ENCODE data around the gene ZBTB43. TPM values are rescaled to one million over a fixed set of nuclear protein-coding genes. Genes with fewer than 3 reads are reported as not detected.
"Not testable (repeated sequence)": the region's sequence is repeated elsewhere in the genome, so short reads cannot be mapped to it uniquely, and the experiment has no call there.

The ZBTB43 gene
- total and polyA plus RNA-seq, 5 donors from 2014 or later: 4.5 to 38.0 (median 7.1) TPM

GRCh38 chr9:126806336-126806735, 1.5 kb downstream of the ZBTB43 start:
- Histone ChIP-seq H3K27ac (ENCODE audit: insufficient read depth, low read length, poor library complexity, severe bottlenecking) (peak overlapping the region; percentile 84), H3K9me3 (ENCODE audit: control insufficient read depth in 2 of 2, low read length in 2 of 2) (no peaks in the 10 kb centered on the region), H3K4me1 (ENCODE audit: control insufficient read depth, insufficient read depth, low read length, poor library complexity, severe bottlenecking) (peaks cover 18% of the 10 kb centered on the region), H3K27me3 (ENCODE audit: control insufficient read depth, insufficient read depth, low read length) (peaks cover 2% of the 10 kb centered on the region), H3K36me3 (ENCODE audit: control insufficient read depth, insufficient read depth, low read length) (peaks cover 9% of the 10 kb centered on the region), H3K4me3 (ENCODE audit: low read depth, low read length) (peak overlapping the region; percentile 93)
- Mint-ChIP-seq H3K9me3 (peaks cover 0 to 5% (median 2%) of the 10 kb centered on the region in 7 donors), H3K27ac (peak overlapping the region in 2 of 3 donors; percentile 93 to 97), H3K27me3 (peaks cover 16% of the 10 kb centered on the region), H3K36me3 (peaks cover 11% of the 10 kb centered on the region), H3K4me1 (peaks cover 27 to 49% (median 37%) of the 10 kb centered on the region in 4 donors), H3K4me3 (peak overlapping the region; percentile 91 to 97 (median 94))
- DNase-seq (no peak), ATAC-seq (ENCODE audit: low read depth in 2 of 2) (no peak)

GRCh38 chr9:126809068-126809467, 4.2 kb downstream of the ZBTB43 start:
- Histone ChIP-seq H3K4me3 (ENCODE audit: low read depth, low read length) (no peak overlapping the region), H3K27me3 (ENCODE audit: control insufficient read depth, insufficient read depth, low read length) (no peaks in the 10 kb centered on the region), H3K9me3 (ENCODE audit: control insufficient read depth in 2 of 2, low read length in 2 of 2) (no peaks in the 10 kb centered on the region), H3K4me1 (ENCODE audit: control insufficient read depth, insufficient read depth, low read length, poor library complexity, severe bottlenecking) (peaks cover 18% of the 10 kb centered on the region), H3K27ac (ENCODE audit: insufficient read depth, low read length, poor library complexity, severe bottlenecking) (no peak overlapping the region), H3K36me3 (ENCODE audit: control insufficient read depth, insufficient read depth, low read length) (peaks cover 23% of the 10 kb centered on the region)
- Mint-ChIP-seq H3K9me3 (peaks cover 0 to 2% (median 0%) of the 10 kb centered on the region in 7 donors), H3K4me3 (peak overlapping the region in 1 of 4 donors; percentile 15), H3K27ac (no peak overlapping the region), H3K27me3 (peaks cover 10% of the 10 kb centered on the region), H3K4me1 (peaks cover 32 to 57% (median 48%) of the 10 kb centered on the region in 4 donors), H3K36me3 (peaks cover 29% of the 10 kb centered on the region)
- ATAC-seq (ENCODE audit: low read depth in 2 of 2) (no peak), DNase-seq (no peak)

- H3K27ac ChIP-seq (ENCODE audit: insufficient read depth, low read length, poor library complexity, severe bottlenecking); DNase-seq; H3K27ac Mint-ChIP-seq; H3K27me3 Mint-ChIP-seq; H3K4me3 ChIP-seq (ENCODE audit: low read depth, low read length); H3K27me3 ChIP-seq (ENCODE audit: control insufficient read depth, insufficient read depth, low read length); H3K9me3 Mint-ChIP-seq; H3K9me3 ChIP-seq (ENCODE audit: control insufficient read depth in 2 of 2, low read length in 2 of 2); H3K4me3 Mint-ChIP-seq; ATAC-seq (ENCODE audit: low read depth in 2 of 2): not testable (repeated sequence)
- Histone ChIP-seq H3K4me1 (ENCODE audit: control insufficient read depth, insufficient read depth, low read length, poor library complexity, severe bottlenecking) (peaks cover 18% of the 10 kb centered on the region), H3K36me3 (ENCODE audit: control insufficient read depth, insufficient read depth, low read length) (peaks cover 27% of the 10 kb centered on the region)
- Mint-ChIP-seq H3K36me3 (peaks cover 34% of the 10 kb centered on the region), H3K4me1 (peaks cover 32 to 53% (median 41%) of the 10 kb centered on the region in 4 donors)
Observed at GRCh38 chr9:126810221-126810620, 5.4 kb downstream of the ZBTB43 start.

GRCh38 chr9:126813072-126813471, 8.2 kb downstream of the ZBTB43 start:
- Histone ChIP-seq H3K4me1 (ENCODE audit: control insufficient read depth, insufficient read depth, low read length, poor library complexity, severe bottlenecking) (no peaks in the 10 kb centered on the region), H3K9me3 (ENCODE audit: control insufficient read depth in 2 of 2, low read length in 2 of 2) (peaks cover 0 to 9% of the 10 kb centered on the region in 2 experiments), H3K4me3 (ENCODE audit: low read depth, low read length) (no peak overlapping the region), H3K36me3 (ENCODE audit: control insufficient read depth, insufficient read depth, low read length) (peaks cover 51% of the 10 kb centered on the region), H3K27me3 (ENCODE audit: control insufficient read depth, insufficient read depth, low read length) (no peaks in the 10 kb centered on the region), H3K27ac (ENCODE audit: insufficient read depth, low read length, poor library complexity, severe bottlenecking) (no peak overlapping the region)
- peaks cover 0 to 14% (median 4%) of the 10 kb centered on the region in 7 donors for H3K9me3 Mint-ChIP-seq
- H3K27ac Mint-ChIP-seq: no peak overlapping the region
- ATAC-seq (ENCODE audit: low read depth in 2 of 2) (no peak), DNase-seq (no peak)
- H3K4me3 Mint-ChIP-seq: peak overlapping the region in 1 of 4 donors; percentile 59
- H3K27me3 Mint-ChIP-seq: no peaks in the 10 kb centered on the region
- H3K4me1 Mint-ChIP-seq: peaks cover 19 to 41% (median 21%) of the 10 kb centered on the region in 4 donors
- peaks cover 47% of the 10 kb centered on the region for H3K36me3 Mint-ChIP-seq

GRCh38 chr9:126814091-126814490, 9.3 kb downstream of the ZBTB43 start:
- ATAC-seq (ENCODE audit: low read depth in 2 of 2) (no peak), DNase-seq (no peak)
- no peak overlapping the region for H3K4me3 ChIP-seq (ENCODE audit: low read depth, low read length)
- no peaks in the 10 kb centered on the region for H3K27me3 ChIP-seq (ENCODE audit: control insufficient read depth, insufficient read depth, low read length)
- Mint-ChIP-seq H3K9me3 (peaks cover 0 to 20% (median 8%) of the 10 kb centered on the region in 7 donors), H3K4me1 (peaks cover 18 to 41% (median 21%) of the 10 kb centered on the region in 4 donors), H3K4me3 (no peak overlapping the region), H3K27ac (no peak overlapping the region), H3K36me3 (peaks cover 56% of the 10 kb centered on the region), H3K27me3 (no peaks in the 10 kb centered on the region)
- peaks cover 5 to 16% of the 10 kb centered on the region in 2 experiments for H3K9me3 ChIP-seq (ENCODE audit: control insufficient read depth in 2 of 2, low read length in 2 of 2)
- no peaks in the 10 kb centered on the region for H3K4me1 ChIP-seq (ENCODE audit: control insufficient read depth, insufficient read depth, low read length, poor library complexity, severe bottlenecking)
- peaks cover 55% of the 10 kb centered on the region for H3K36me3 ChIP-seq (ENCODE audit: control insufficient read depth, insufficient read depth, low read length)
- no peak overlapping the region for H3K27ac ChIP-seq (ENCODE audit: insufficient read depth, low read length, poor library complexity, severe bottlenecking)

GRCh38 chr9:126817615-126818014, 12.8 kb downstream of the ZBTB43 start:
- H3K4me3 ChIP-seq (ENCODE audit: low read depth, low read length); H3K4me3 Mint-ChIP-seq; H3K27me3 ChIP-seq (ENCODE audit: control insufficient read depth, insufficient read depth, low read length); ATAC-seq (ENCODE audit: low read depth in 2 of 2); H3K27ac ChIP-seq (ENCODE audit: insufficient read depth, low read length, poor library complexity, severe bottlenecking); DNase-seq; H3K27ac Mint-ChIP-seq; H3K4me1 ChIP-seq (ENCODE audit: control insufficient read depth, insufficient read depth, low read length, poor library complexity, severe bottlenecking); H3K27me3 Mint-ChIP-seq: not testable (repeated sequence)
- H3K9me3 ChIP-seq (ENCODE audit: control insufficient read depth in 2 of 2, low read length in 2 of 2): peaks cover 5 to 20% of the 10 kb centered on the region in 2 experiments
- peaks cover 61% of the 10 kb centered on the region for H3K36me3 ChIP-seq (ENCODE audit: control insufficient read depth, insufficient read depth, low read length)
- H3K9me3 Mint-ChIP-seq: peaks cover 6 to 24% (median 9%) of the 10 kb centered on the region in 7 donors
- H3K4me1 Mint-ChIP-seq: peaks cover 23 to 45% (median 24%) of the 10 kb centered on the region in 4 donors
- peaks cover 61% of the 10 kb centered on the region for H3K36me3 Mint-ChIP-seq

GRCh38 chr9:126818482-126818881, 13.6 kb downstream of the ZBTB43 start:
- Mint-ChIP-seq H3K27ac (no peak overlapping the region), H3K36me3 (peaks cover 58% of the 10 kb centered on the region), H3K4me1 (peaks cover 24 to 46% (median 30%) of the 10 kb centered on the region in 4 donors), H3K27me3 (no peaks in the 10 kb centered on the region), H3K9me3 (peaks cover 6 to 24% (median 9%) of the 10 kb centered on the region in 7 donors), H3K4me3 (peak overlapping the region in 1 of 4 donors; percentile 22)
- Histone ChIP-seq H3K27ac (ENCODE audit: insufficient read depth, low read length, poor library complexity, severe bottlenecking) (no peak overlapping the region), H3K27me3 (ENCODE audit: control insufficient read depth, insufficient read depth, low read length) (no peaks in the 10 kb centered on the region), H3K9me3 (ENCODE audit: control insufficient read depth in 2 of 2, low read length in 2 of 2) (peaks cover 5 to 20% of the 10 kb centered on the region in 2 experiments), H3K36me3 (ENCODE audit: control insufficient read depth, insufficient read depth, low read length) (peaks cover 59% of the 10 kb centered on the region), H3K4me1 (ENCODE audit: control insufficient read depth, insufficient read depth, low read length, poor library complexity, severe bottlenecking) (no peaks in the 10 kb centered on the region), H3K4me3 (ENCODE audit: low read depth, low read length) (no peak overlapping the region)
- ATAC-seq (ENCODE audit: low read depth in 2 of 2) (no peak), DNase-seq (no peak)

GRCh38 chr9:126819482-126819881, 14.6 kb downstream of the ZBTB43 start:
- peaks cover 6 to 24% (median 10%) of the 10 kb centered on the region in 7 donors for H3K9me3 Mint-ChIP-seq
- H3K36me3 Mint-ChIP-seq: peaks cover 53% of the 10 kb centered on the region
- no peak overlapping the region for H3K4me3 Mint-ChIP-seq
- Histone ChIP-seq H3K4me1 (ENCODE audit: control insufficient read depth, insufficient read depth, low read length, poor library complexity, severe bottlenecking) (no peaks in the 10 kb centered on the region), H3K4me3 (ENCODE audit: low read depth, low read length) (no peak overlapping the region), H3K27ac (ENCODE audit: insufficient read depth, low read length, poor library complexity, severe bottlenecking) (no peak overlapping the region), H3K27me3 (ENCODE audit: control insufficient read depth, insufficient read depth, low read length) (no peaks in the 10 kb centered on the region), H3K36me3 (ENCODE audit: control insufficient read depth, insufficient read depth, low read length) (peaks cover 63% of the 10 kb centered on the region), H3K9me3 (ENCODE audit: control insufficient read depth in 2 of 2, low read length in 2 of 2) (peaks cover 5 to 18% of the 10 kb centered on the region in 2 experiments)
- H3K27ac Mint-ChIP-seq: no peak overlapping the region
- H3K4me1 Mint-ChIP-seq: peaks cover 29 to 51% (median 33%) of the 10 kb centered on the region in 4 donors
- H3K27me3 Mint-ChIP-seq: no peaks in the 10 kb centered on the region
- peak in 1 of 3 donors; percentile 26 for DNase-seq
- no peak for ATAC-seq (ENCODE audit: low read depth in 2 of 2)
